HG03565 (cell line): ENCODE data around the gene ZC4H2.
A peak's percentile ranks its signal among the peaks of the same experiment; 100 is the strongest.
"Not testable (repeated sequence)": the region's sequence is repeated elsewhere in the genome, so short reads cannot be mapped to it uniquely, and the experiment has no call there.

ENCODE experiments used
- ATAC-seq: cut with Tn5 transposase; IDR thresholded peaks from one replicate; pipeline ENCODE4 v1.9.1; 2021; ENCODE audit warnings: mild to moderate bottlenecking, moderate library complexity; ENCODE audit not compliant: unreplicated experiment

ZC4H2 gene

GRCh38 chrX:64975989-64976672, at the start of gene ZC4H2:
Gene ZC4H2, minus strand, starts transcription at chrX:64976450. Its CDS starts 73 bp downstream, at chrX:64976377.
- peak; percentile 99 for ATAC-seq

DNA sequence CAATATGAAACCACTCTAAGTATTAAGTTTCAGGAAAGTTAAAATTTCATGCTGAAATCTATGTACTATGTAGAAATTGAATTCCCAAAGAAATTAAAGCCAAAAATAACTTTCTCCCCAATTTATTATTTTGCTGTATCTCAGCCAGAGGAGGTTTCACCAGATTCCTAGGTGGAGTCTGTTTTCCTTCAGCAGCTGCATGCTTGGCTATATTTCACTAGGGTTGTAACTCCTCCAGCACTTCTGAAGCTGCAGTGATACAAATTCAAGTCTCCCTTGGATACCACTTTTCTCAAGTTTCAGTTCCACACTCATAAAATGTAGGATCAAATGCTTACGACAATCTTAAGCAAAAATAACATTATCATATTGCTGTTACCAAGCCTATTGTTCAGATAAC, 41.2 kb upstream of the ZC4H2 start:
- no peak for ATAC-seq

- ATAC-seq, result no peak
Measured at GRCh38 chrX:65014230-65014629, 38.0 kb upstream of the ZC4H2 start.

DNA sequence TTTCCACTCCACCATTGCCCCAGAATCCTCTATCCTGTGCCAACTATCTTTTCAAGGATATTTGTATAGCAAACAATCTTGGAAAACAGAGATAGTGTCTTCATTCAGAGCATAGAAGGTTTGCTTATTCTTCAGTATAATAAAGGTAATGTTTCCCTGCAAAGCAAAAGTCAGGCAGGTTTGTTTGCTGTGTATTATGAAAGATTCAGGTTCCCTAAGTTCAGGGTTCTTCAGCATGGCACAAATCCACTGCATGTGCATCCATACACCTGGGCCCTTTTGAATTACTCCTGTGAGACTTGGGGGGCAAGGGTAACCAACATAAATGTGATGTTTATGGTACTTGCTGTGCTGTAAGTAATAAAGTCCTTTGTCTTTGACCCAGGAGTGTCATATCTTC, 33.2 kb upstream of the ZC4H2 start:
- ATAC-seq, result no peak

GRCh38 chrX:65002208-65002607, 26.0 kb upstream of the ZC4H2 start:
- not testable (repeated sequence) for ATAC-seq

DNA sequence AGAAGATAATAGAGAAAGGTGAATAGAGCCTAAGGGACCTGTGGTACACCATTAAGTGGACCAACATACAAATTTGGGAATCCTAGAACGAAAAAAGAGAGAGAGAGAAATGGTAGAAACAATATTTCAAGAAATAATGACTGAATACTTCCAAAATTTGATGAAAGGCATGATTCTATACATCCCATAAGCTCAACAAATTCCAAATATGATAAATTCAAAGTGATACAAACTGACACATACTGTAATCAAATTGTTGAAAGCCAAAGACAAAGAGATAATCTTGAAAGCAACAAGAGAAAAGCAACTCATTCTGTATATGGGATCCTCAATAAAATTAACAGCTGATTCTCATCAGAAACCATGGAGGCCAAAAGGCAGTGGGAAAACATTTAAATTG, 20.6 kb upstream of the ZC4H2 start:
- ATAC-seq, result no peak

GRCh38 chrX:64994131-64994798, 18.0 kb upstream of the ZC4H2 start:
- ATAC-seq, result no peak

GRCh38 chrX:64977830-64978229, 1.6 kb upstream of the ZC4H2 start:
- ATAC-seq, result no peak

GRCh38 chrX:64977051-64977450, 801 bp upstream of the ZC4H2 start:
- no peak for ATAC-seq

DNA sequence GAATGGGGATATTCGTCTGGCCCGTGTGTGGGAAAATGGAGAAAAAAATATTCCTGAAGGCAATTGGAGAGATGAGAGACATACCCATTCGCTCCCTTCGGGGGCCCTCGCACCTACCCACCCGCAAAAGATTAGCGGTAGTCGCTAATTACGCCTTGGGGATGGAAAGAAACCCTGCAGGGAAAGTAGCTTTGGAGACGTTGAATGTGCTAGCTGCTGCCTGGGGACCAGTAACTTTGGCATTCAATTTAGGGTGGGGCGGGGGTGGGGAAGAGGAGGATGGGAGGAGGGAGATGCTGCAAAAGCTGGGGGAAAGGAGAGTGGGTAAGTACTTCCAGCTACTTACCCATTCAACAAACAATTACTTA, 407 bp upstream of the ZC4H2 start:
- ATAC-seq, result peak; percentile 5

GRCh38 chrX:64975491-64975890, 759 bp downstream of the ZC4H2 start:
- ATAC-seq, result no peak

DNA sequence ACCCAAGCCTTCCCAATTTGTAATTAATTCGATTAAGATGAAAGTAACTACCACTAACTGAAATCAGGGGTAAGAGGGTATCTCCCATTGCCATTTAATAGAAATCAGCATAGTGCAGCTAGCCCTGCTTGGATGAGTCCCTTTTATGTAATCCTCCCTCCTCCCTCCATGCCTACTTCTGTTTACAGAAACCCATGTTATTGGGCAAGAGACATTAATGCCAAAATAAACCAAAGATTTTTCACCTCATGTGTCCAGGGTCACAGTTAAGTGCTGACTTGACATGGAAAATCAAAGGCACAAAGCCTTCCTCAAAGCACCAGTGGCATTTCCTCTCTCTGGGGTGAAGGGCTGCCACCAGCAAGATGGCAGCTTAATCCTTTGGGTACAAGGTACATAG, 50.8 kb downstream of the ZC4H2 start:
- no peak for ATAC-seq

- ATAC-seq, result no peak
Measured at GRCh38 chrX:64908121-64908520, 68.1 kb downstream of the ZC4H2 start.

- no peak for ATAC-seq
Measured at GRCh38 chrX:64894454-64895038, 81.7 kb downstream of the ZC4H2 start.

DNA sequence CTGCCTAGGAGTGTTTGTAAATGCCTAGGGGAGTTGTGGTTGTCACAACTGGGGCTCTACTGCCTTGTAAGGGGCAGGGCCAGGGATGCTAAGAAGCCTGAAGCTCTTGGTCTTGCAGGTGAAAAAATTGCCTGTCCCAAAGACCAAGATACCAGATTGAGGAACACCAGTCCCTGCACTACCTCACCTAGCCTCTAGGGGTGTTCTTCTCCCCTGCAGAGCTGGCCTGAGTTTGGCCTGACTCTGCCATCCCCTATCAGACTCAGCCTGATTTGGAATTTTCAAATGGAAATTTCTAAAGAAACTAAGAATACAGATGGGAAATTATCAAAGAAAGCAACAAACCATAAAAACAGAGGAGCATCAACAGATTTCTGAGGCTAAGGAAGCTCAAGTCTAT, 90.4 kb downstream of the ZC4H2 start:
- ATAC-seq, result peak; percentile 40

- not testable (repeated sequence) for ATAC-seq
Measured at GRCh38 chrX:64878709-64879108, 97.5 kb downstream of the ZC4H2 start.

GRCh38 chrX:64867217-64867616, 109.0 kb downstream of the ZC4H2 start:
- no peak for ATAC-seq
